NCI-H2196 treated with DMSO at 0.1 percent for 48 hours (cell line): ENCODE measurements around the gene TRMO.
A peak's percentile ranks its signal among the peaks of the same experiment; 100 is the strongest.
"Not testable (repeated sequence)": the region's sequence is repeated elsewhere in the genome, so short reads cannot be mapped to it uniquely, and the experiment has no call there.

Experiments
- DNase-seq: peaks from one replicate; lab custom pipeline; 2025; ENCODE audit not compliant: unreplicated experiment; lab: John Stamatoyannopoulos, UW

TRMO gene, protein sequence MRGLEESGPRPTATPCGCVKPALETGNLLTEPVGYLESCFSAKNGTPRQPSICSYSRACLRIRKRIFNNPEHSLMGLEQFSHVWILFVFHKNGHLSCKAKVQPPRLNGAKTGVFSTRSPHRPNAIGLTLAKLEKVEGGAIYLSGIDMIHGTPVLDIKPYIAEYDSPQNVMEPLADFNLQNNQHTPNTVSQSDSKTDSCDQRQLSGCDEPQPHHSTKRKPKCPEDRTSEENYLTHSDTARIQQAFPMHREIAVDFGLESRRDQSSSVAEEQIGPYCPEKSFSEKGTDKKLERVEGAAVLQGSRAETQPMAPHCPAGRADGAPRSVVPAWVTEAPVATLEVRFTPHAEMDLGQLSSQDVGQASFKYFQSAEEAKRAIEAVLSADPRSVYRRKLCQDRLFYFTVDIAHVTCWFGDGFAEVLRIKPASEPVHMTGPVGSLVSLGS

GRCh38 chr9:97921959-97922724 lies at the start of gene TRMO:
Gene TRMO (minus strand): TSS chr9:97922500. CDS start chr9:97922493, 7 bp downstream.
- DNase-seq = peak; percentile 91

GRCh38 chr9:97970165-97970564 lies 47.9 kb upstream of the TRMO start:
- no peak for DNase-seq

- no peak for DNase-seq
These were observed 46.7 kb upstream of the TRMO start for GRCh38 chr9:97969014-97969413.

DNA sequence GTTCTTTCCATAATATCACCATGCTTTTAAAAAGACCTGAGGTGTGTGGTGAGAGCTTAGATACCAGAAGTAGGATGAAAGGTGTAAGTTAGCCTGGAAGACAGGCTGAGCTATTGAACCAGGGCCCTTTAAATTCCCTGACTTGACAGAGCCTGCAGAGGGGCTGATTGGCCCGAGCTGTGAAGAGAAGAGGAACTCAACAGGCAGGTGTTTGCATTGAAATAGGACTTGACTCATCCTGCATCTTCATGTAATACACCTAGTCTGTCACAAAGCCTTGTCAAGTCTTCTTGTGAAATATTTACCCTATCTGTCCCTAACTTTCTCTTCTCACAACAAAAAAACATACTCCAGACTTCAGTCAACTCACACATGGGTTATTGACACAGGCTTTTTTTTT lies 44.2 kb upstream of the TRMO start:
- DNase-seq = no peak

DNA sequence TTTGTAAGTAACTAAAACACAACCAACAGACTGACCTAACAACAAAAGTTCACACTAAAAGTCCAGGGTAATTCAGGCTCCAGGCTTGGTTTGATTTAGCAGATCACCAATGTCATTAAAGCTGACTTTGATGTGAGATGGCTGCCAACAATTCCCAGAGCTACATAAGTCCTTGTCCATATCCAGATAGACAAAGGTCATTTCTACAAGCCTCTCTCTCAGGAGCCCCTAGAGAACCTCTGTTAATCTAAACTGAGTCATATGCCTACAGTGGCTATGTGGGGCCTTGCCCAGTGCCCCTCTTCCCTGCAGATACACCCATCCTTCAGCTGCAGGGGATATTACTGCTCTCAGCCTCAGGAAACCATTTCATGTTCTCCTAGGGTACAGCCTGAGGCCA lies 42.6 kb upstream of the TRMO start:
- DNase-seq = no peak

DNA sequence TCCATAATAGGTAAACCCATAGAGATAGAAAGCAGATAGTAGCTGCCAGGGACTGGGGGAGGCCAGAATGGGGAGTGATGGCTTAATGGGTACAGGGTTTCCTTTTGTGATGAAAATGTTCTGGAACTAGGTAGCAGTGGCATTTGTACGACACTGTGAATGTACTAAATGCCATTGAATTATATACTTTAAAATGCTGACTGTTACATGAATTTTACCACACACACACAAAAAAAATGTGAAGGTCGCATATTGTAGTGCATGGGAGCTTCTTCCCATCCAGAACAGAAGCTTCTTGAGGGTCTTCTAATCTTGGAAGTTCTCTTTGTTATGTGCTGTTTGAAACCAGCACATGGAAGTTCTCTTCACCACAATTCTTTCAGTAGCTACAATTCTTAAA lies 40.9 kb upstream of the TRMO start:
- DNase-seq = no peak

DNA sequence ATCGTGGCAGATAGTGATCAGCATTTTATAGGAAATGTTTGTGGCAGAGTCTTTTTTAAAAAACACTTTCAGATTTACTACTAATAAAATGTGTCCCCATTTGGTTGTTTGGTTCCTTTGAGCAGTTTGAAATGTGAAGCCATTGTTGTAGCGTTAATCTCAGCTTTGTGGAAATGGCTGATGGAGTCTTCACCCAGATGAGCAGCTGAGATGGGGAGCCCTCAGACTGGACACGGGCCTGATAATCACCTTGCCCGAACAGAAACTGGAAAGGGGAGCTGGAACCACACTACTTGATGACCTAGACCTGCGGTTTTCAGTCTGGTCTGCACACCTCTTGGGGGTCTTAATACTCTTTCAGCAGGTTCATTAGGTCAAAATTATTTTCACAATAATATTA lies 40.3 kb upstream of the TRMO start:
- DNase-seq = no peak

- no peak for DNase-seq
These were observed 39.8 kb upstream of the TRMO start for GRCh38 chr9:97962136-97962535.

- DNase-seq = no peak
These were observed 39.1 kb upstream of the TRMO start for GRCh38 chr9:97961361-97961760.

DNA sequence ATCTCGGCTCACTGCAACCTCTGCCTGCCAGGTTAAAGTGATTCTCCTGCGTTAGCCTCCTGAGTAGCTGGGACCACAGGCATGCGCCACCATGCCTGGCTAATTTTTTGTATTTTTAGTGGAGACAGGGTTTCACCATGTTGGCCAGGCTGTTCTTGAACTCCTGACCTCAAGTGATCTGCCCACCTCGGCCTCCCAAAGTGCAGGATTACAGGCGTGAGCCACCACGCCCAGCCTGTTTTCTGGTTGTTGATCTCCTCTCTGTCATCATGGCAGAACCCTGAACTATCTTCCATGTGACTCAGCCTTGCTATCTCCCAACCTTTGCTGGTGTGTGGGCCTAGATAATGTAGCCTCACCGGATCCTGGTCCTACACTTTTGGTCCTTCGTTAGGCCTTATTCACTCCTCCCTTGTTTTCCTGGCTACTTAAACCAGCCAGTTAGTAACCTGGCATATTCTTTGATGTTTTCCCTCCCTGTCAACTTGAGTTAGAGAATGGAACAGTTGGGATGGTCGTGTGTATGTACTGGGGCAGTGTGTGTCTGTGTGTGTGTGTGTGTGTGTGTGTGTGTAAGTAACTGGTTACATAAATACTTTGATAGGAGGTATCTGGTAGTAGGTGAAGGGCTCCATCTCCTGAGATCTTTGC lies 38.5 kb upstream of the TRMO start:
- not testable (repeated sequence) for DNase-seq

GRCh38 chr9:97959585-97959984 lies 37.3 kb upstream of the TRMO start:
- no peak for DNase-seq

- DNase-seq = no peak
These were observed 36.7 kb upstream of the TRMO start for GRCh38 chr9:97958812-97959511.

DNA sequence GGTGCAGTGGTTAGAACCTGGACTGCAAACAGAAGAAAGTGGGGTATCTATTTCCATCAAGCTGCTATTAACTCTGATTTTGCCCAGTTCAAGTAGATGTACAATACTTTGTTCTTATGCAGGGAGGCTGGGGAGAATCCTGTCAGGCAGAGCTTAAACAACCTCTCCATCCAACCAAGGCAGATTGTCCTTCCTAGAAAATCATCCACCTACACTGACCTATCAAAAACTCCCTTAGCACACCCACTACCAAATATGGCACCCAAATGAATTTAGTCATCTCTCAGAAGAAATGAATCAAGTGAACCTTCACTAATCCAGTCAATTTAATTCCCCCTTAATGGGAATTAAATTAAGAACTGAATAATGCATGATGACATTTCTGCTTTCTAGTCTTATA lies 34.0 kb upstream of the TRMO start:
- DNase-seq = no peak

DNA sequence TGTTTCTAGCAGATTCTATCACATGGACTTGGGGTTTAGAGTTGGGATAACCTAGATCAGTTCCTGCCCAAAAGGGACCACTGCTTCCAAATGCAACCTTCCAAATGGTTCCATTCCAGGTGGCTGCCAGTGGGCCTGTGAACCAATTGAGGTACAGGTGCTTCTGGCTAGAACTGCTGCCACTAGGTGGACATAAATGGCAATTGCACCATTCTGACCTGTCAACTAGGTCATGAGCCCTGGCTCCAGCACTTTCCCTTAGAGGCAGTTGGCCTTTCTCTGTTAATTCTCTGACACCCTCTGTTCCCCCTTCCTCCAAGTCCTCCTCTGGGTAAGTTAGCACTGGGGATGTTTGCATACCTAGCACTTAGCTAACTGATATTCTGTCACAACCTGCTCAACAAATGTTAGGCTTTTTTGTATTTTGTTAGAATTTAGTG lies 32.3 kb upstream of the TRMO start:
- DNase-seq = peak; percentile 28

- not testable (repeated sequence) for DNase-seq
These were observed 28.6 kb upstream of the TRMO start for GRCh38 chr9:97950873-97951272.

- not testable (repeated sequence) for DNase-seq
These were observed 24.8 kb upstream of the TRMO start for GRCh38 chr9:97947094-97947493.

DNA sequence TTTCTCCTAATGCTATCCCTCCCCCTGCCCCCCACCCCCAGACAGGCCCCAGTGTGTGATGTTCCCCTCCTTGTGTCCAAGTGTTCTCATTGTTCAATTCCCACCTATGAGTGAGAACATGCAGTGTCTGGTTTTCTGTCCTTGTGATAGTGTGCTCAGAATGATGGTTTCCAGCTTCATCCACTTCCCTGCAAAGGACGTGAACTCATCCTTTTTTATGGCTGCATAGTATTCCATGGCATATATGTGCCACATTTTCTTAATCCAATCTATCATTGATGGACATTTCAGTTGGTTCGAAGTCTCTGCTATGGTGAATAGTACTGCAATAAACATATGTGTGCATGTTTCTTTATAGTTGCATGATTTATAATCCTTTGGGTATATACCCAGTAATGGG lies 23.2 kb upstream of the TRMO start:
- not testable (repeated sequence) for DNase-seq

DNA sequence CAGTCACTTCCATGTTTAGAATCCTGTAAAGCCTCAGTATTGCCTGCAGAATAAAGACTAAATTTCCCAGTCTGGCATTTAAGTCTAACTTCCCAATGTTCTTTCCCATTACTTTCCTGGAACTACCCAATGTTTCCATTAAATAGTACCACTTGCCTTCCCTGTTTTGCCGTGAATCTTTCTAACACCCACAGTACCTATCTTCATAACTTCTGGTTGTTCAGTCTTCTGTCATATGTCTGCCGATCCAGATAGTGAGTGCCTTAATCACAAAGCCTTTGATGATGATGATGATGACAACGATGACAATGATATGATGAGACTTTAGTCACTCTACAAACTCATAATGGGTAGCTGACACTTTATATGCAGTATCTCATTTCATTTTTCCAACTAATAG lies 22.3 kb upstream of the TRMO start:
- DNase-seq = no peak

- no peak for DNase-seq
These were observed 21.1 kb upstream of the TRMO start for GRCh38 chr9:97943308-97943855.

DNA sequence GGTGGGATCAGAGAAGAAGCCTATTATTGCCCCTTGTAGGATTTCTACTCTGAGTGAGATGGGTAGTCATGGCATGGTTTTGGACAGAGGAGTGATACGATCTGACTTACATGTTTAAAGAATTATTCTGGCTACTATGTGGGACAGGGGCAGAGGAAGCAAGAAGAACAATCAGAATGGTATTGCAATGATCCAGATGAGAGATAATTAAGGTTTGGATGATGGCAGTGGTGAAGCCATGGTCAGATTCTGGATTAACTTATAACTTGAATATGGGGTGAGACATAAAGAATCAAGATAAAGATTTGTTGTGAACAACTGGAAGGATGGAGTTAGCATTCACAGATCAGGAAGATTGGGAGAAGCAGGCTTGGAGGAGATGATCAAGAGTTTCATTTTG lies 19.0 kb upstream of the TRMO start:
- DNase-seq = no peak

- no peak for DNase-seq
These were observed 18.4 kb upstream of the TRMO start for GRCh38 chr9:97940741-97941140.
